ENCODE measurements around the gene RBM41. TPM values are rescaled to one million over a fixed set of nuclear protein-coding genes. Genes with fewer than 3 reads are reported as not detected.
"Not testable (repeated sequence)": the region's sequence is repeated elsewhere in the genome, so short reads cannot be mapped to it uniquely, and the experiment has no call there.

RBM41 gene
- polyA plus RNA-seq, 1 donor = 20.3 TPM

DNA sequence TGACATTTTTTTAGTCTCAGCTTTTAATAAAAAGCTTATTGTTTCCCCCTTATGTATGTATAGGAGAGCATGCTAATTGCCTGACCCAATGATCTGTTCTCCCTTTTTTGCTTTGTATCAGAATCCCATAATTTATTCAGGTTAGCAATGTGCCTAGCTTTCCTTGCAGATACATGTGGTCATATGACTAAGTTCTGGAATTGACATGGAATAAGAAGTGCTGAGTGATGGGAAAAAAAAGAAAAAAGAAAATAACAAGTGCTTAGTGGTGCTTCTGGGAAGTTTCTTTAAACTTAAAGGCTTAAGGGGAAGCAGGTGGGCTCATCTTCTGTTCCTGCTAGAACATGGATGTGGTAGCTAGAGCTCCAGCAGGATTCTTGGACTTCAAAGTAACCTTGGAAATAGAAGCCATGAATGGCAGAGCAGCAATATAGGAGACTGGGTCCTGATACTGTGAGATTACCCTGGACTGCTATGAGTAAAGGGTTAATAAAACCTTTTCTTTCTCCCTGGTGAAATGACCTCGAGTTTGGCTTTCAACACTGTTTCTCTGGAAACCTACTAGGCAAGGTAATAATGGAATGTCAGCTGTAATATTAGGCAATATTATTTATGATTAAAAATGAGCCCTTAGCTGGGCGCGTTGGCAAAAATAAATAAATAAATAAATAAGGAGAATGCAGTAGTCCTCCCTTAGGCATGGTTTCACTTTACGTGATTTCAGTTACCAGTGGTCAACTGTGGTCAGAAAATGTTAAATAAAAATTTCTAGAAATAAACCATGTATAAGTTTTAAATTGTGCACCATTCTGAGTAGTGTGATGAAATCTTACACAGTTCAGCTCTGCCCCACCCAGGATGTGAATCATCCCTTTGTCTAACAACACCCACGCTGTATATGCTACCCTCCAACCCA is 16.7 kb upstream of the RBM41 start:
- Histone ChIP-seq H3K27ac (ENCODE audit: low read length) (no peak overlapping the region), H3K36me3 (ENCODE audit: control insufficient read depth, insufficient read depth, low read length) (no peaks in the 10 kb centered on the region), H3K27me3 (ENCODE audit: control insufficient read depth, insufficient read depth, low read length) (no peaks in the 10 kb centered on the region), H3K9me3 (ENCODE audit: control insufficient read depth, low read depth, low read length) (no peaks in the 10 kb centered on the region), H3K4me3 (ENCODE audit: low read length) (no peak overlapping the region), H3K4me1 (ENCODE audit: control insufficient read depth, insufficient read depth, low read length) (peaks cover 2% of the 10 kb centered on the region)
- no CpG with 5 or more reads among the region's 5 CpGs for WGBS (ENCODE audit: insufficient coverage, low lambda C conversion rate)
- peak; percentile 6 to 64 for DNase-seq

GRCh38 chrX:107123750-107124149 is 5.1 kb upstream of the RBM41 start:
- Histone ChIP-seq H3K4me3 (ENCODE audit: low read length) (no peak overlapping the region), H3K9me3 (ENCODE audit: control insufficient read depth, low read depth, low read length) (no peaks in the 10 kb centered on the region), H3K27ac (ENCODE audit: low read length) (no peak overlapping the region), H3K4me1 (ENCODE audit: control insufficient read depth, insufficient read depth, low read length) (no peaks in the 10 kb centered on the region), H3K27me3 (ENCODE audit: control insufficient read depth, insufficient read depth, low read length) (no peaks in the 10 kb centered on the region), H3K36me3 (ENCODE audit: control insufficient read depth, insufficient read depth, low read length) (no peaks in the 10 kb centered on the region)
- DNase-seq = no peak

DNA sequence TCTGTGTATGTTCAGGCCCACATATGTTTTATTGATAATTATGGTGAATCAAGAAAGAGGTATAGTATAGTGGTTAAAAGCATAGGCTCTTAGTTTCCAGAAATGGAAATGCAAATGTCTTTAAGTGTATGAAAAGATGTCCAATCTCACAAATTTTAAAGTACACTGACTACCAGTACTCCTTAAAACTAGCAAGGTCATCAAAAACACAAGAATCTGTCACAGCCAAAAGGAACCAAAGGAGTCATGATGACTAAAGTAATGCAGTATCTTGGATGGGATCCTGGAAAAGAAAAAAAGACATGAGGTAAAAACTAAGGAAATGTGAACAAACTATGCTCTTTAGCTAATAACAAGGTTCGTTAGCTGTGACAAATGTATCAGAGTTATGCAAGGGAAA is 661 bp upstream of the RBM41 start:
- H3K27me3 ChIP-seq (ENCODE audit: control insufficient read depth, insufficient read depth, low read length) = no peaks in the 10 kb centered on the region
- no CpG with 5 or more reads among the region's 1 CpG for WGBS (ENCODE audit: insufficient coverage, low lambda C conversion rate)
- peaks cover 16% of the 10 kb centered on the region for H3K36me3 ChIP-seq (ENCODE audit: control insufficient read depth, insufficient read depth, low read length)
- no peaks in the 10 kb centered on the region for H3K9me3 ChIP-seq (ENCODE audit: control insufficient read depth, low read depth, low read length)
- H3K4me1 ChIP-seq (ENCODE audit: control insufficient read depth, insufficient read depth, low read length) = peaks cover 4% of the 10 kb centered on the region
- no peak for DNase-seq
- no peak overlapping the region for H3K4me3 ChIP-seq (ENCODE audit: low read length)
- peak overlapping the region; percentile 7 for H3K27ac ChIP-seq (ENCODE audit: low read length)

DNA sequence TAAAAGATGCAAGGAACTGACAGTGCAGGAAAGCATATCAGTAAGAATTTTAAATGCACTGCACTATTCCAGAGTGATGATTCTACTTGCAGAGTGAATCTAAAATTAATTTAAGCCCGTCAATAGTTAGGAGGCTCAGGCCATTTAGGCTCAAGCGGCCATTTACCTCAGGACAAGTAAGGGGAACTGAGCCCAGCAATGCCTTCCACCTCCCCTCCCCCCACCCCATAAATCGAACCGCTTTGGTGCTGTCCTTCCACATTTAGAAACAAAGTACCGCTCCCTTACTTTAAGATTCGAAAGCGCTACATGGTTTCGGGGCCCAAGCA is 665 bp downstream of the RBM41 start:
- Histone ChIP-seq H3K36me3 (ENCODE audit: control insufficient read depth, insufficient read depth, low read length) (peaks cover 23% of the 10 kb centered on the region), H3K9me3 (ENCODE audit: control insufficient read depth, low read depth, low read length) (no peaks in the 10 kb centered on the region), H3K4me1 (ENCODE audit: control insufficient read depth, insufficient read depth, low read length) (peaks cover 4% of the 10 kb centered on the region), H3K27me3 (ENCODE audit: control insufficient read depth, insufficient read depth, low read length) (no peaks in the 10 kb centered on the region), H3K4me3 (ENCODE audit: low read length) (peak overlapping the region; percentile 54), H3K27ac (ENCODE audit: low read length) (peak overlapping the region; percentile 60)
- DNase-seq = peak in 1 of 2 donors; percentile 6
- no CpG with 5 or more reads among the region's 8 CpGs for WGBS (ENCODE audit: insufficient coverage, low lambda C conversion rate)

DNA sequence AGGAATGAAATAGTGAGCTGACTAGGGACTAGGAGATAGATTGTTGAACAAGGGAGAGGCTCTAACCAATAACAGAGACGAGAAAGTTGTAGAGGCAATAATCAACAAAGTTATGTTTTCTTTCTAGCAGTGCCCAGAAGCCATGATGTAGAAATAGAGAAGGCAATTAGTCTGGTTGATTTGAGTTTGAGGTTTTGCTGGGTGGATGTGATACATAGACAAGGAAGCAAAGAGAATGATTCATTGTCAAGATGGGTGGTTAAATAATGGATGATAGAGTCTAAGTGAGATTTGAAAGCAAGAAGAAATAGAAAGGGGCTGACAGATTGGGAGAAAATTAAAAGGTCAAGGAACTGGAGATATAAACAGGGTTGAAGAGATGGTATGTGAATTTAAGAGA is 11.2 kb downstream of the RBM41 start:
- Histone ChIP-seq H3K4me1 (ENCODE audit: control insufficient read depth, insufficient read depth, low read length) (no peaks in the 10 kb centered on the region), H3K27me3 (ENCODE audit: control insufficient read depth, insufficient read depth, low read length) (no peaks in the 10 kb centered on the region), H3K4me3 (ENCODE audit: low read length) (no peak overlapping the region), H3K9me3 (ENCODE audit: control insufficient read depth, low read depth, low read length) (no peaks in the 10 kb centered on the region), H3K27ac (ENCODE audit: low read length) (no peak overlapping the region), H3K36me3 (ENCODE audit: control insufficient read depth, insufficient read depth, low read length) (peaks cover 5% of the 10 kb centered on the region)
- no CpG with 5 or more reads among the region's 1 CpG for WGBS (ENCODE audit: insufficient coverage, low lambda C conversion rate)
- no peak for DNase-seq

- H3K9me3 ChIP-seq (ENCODE audit: control insufficient read depth, low read depth, low read length) = no peaks in the 10 kb centered on the region
- no CpG with 5 or more reads among the region's 1 CpG for WGBS (ENCODE audit: insufficient coverage, low lambda C conversion rate)
- no peak overlapping the region for H3K27ac ChIP-seq (ENCODE audit: low read length)
- H3K27me3 ChIP-seq (ENCODE audit: control insufficient read depth, insufficient read depth, low read length) = no peaks in the 10 kb centered on the region
- peaks cover 2% of the 10 kb centered on the region for H3K36me3 ChIP-seq (ENCODE audit: control insufficient read depth, insufficient read depth, low read length)
- H3K4me3 ChIP-seq (ENCODE audit: low read length) = no peak overlapping the region
- H3K4me1 ChIP-seq (ENCODE audit: control insufficient read depth, insufficient read depth, low read length) = no peaks in the 10 kb centered on the region
- DNase-seq = no peak
Observed at GRCh38 chrX:107102980-107103379, 15.6 kb downstream of the RBM41 start.

- WGBS (ENCODE audit: insufficient coverage, low lambda C conversion rate) = 100% methylated on average over 2 of the region's 6 CpGs
- Histone ChIP-seq H3K4me1 (ENCODE audit: control insufficient read depth, insufficient read depth, low read length) (no peaks in the 10 kb centered on the region), H3K36me3 (ENCODE audit: control insufficient read depth, insufficient read depth, low read length) (peaks cover 4% of the 10 kb centered on the region), H3K9me3 (ENCODE audit: control insufficient read depth, low read depth, low read length) (no peaks in the 10 kb centered on the region), H3K27ac (ENCODE audit: low read length) (no peak overlapping the region), H3K4me3 (ENCODE audit: low read length) (no peak overlapping the region), H3K27me3 (ENCODE audit: control insufficient read depth, insufficient read depth, low read length) (no peaks in the 10 kb centered on the region)
- no peak for DNase-seq
Observed at GRCh38 chrX:107076158-107076557, 42.5 kb downstream of the RBM41 start.

DNA sequence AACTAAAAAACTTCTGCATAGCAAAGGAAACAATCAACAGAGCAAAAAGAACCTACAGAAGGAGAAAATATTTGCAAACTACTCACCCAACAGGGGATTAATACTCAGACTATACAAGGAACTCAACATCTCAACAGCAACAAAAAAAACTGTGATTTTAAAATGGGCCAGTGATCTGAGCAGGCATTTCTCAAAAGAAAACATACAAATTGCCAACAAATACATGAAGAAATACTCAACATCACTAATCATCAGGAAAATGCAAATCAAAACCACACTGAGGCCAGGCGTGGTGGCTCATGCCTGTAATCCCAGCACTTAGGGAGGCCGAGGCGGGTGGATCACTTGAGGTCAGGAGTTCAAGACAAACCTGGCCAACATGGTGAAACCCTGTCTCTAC is 60.9 kb downstream of the RBM41 start:
- DNase-seq; H3K9me3 ChIP-seq (ENCODE audit: control insufficient read depth, low read depth, low read length); H3K27ac ChIP-seq (ENCODE audit: low read length); H3K4me1 ChIP-seq (ENCODE audit: control insufficient read depth, insufficient read depth, low read length); H3K27me3 ChIP-seq (ENCODE audit: control insufficient read depth, insufficient read depth, low read length); H3K4me3 ChIP-seq (ENCODE audit: low read length); H3K36me3 ChIP-seq (ENCODE audit: control insufficient read depth, insufficient read depth, low read length): not testable (repeated sequence)
- no CpG with 5 or more reads among the region's 3 CpGs for WGBS (ENCODE audit: insufficient coverage, low lambda C conversion rate)

DNA sequence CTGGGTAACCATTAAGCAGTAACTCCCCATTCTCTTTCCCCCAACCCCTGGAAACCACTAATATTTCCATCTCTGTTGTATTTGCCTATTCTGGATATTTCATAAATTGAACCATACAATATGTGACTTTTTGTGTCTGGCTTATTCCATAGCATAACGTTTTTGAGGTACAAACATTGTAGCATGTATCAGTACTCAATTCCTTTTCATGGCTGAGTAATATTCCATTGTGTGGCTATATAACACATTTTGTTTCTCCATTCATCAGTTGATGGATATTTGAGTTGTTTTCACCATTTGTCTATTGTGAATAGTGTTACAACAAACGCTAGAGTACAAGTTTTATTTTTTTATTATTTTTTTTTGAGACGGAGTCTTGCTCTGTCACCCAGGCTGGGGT is 63.6 kb downstream of the RBM41 start:
- Histone ChIP-seq H3K4me1 (ENCODE audit: control insufficient read depth, insufficient read depth, low read length) (no peaks in the 10 kb centered on the region), H3K36me3 (ENCODE audit: control insufficient read depth, insufficient read depth, low read length) (no peaks in the 10 kb centered on the region), H3K9me3 (ENCODE audit: control insufficient read depth, low read depth, low read length) (no peaks in the 10 kb centered on the region), H3K4me3 (ENCODE audit: low read length) (no peak overlapping the region), H3K27me3 (ENCODE audit: control insufficient read depth, insufficient read depth, low read length) (no peaks in the 10 kb centered on the region), H3K27ac (ENCODE audit: low read length) (no peak overlapping the region)
- no CpG with 5 or more reads among the region's 3 CpGs for WGBS (ENCODE audit: insufficient coverage, low lambda C conversion rate)
- DNase-seq = no peak

DNA sequence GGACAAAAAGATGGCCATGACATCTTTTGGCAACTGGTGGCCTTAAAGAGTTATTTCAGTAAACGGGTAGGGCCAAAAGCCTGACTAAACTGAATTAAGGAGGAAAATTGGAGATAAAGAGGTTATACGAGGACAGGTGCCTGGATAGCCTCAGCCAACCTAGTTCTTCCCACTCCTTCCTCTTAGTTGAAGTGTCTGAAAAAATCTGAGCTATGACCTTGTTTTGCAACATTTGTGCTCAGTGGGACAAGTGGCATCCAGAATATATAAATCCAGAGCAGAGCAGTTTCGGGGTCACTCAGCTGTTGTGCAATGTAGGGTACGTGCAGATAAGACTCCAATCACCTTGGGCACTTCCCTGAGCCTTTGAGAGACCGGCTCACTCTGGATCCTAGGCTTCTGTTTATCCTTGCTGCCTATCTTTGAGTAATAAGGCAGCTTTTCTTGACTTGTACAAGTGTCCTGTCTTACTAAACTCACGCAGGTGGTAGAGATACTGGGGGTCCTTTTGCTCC is 68.4 kb downstream of the RBM41 start:
- H3K27me3 ChIP-seq (ENCODE audit: control insufficient read depth, insufficient read depth, low read length) = no peaks in the 10 kb centered on the region
- H3K27ac ChIP-seq (ENCODE audit: low read length) = no peak overlapping the region
- no peaks in the 10 kb centered on the region for H3K4me1 ChIP-seq (ENCODE audit: control insufficient read depth, insufficient read depth, low read length)
- DNase-seq = peak; percentile 29 to 31
- no CpG with 5 or more reads among the region's 6 CpGs for WGBS (ENCODE audit: insufficient coverage, low lambda C conversion rate)
- H3K36me3 ChIP-seq (ENCODE audit: control insufficient read depth, insufficient read depth, low read length) = no peaks in the 10 kb centered on the region
- no peaks in the 10 kb centered on the region for H3K9me3 ChIP-seq (ENCODE audit: control insufficient read depth, low read depth, low read length)
- no peak overlapping the region for H3K4me3 ChIP-seq (ENCODE audit: low read length)

DNA sequence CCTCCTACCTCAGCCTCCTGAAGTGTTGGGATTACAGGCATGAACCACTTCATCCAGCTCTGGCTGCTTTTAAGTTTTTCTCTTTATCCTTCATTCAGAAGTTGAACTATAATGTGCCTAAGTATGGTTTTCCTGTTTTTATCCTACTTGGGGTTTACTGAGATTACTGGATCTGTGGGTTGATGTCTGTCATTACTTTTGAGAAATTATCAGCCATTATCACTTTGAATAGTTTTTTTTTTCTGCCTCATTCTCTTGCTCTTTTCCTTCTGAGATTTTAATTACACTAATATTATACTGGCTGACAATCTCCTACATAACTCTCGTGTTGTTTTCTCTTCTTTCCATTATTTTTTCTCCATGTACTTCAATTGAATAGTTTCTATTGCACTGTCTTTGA is 71.0 kb downstream of the RBM41 start:
- WGBS (ENCODE audit: insufficient coverage, low lambda C conversion rate) = 60% methylated on average over 1 of the region's 1 CpG
- Histone ChIP-seq H3K4me1 (ENCODE audit: control insufficient read depth, insufficient read depth, low read length) (no peaks in the 10 kb centered on the region), H3K27ac (ENCODE audit: low read length) (no peak overlapping the region), H3K9me3 (ENCODE audit: control insufficient read depth, low read depth, low read length) (no peaks in the 10 kb centered on the region), H3K27me3 (ENCODE audit: control insufficient read depth, insufficient read depth, low read length) (no peaks in the 10 kb centered on the region), H3K36me3 (ENCODE audit: control insufficient read depth, insufficient read depth, low read length) (no peaks in the 10 kb centered on the region), H3K4me3 (ENCODE audit: low read length) (no peak overlapping the region)
- no peak for DNase-seq

Data from large intestine (tissue), 3 donors.